ENCODE measurements around the gene LMNA. TPM values are rescaled to one million over a fixed set of nuclear protein-coding genes. Genes with fewer than 3 reads are reported as not detected.

The LMNA gene
- polyA plus RNA-seq, 1 experiment, result 365 TPM

- Histone ChIP-seq H3K9me3 (ENCODE audit: control insufficient read depth, insufficient read depth, low read length) (no peaks in the 10 kb centered on the region), H3K4me3 (ENCODE audit: low read depth, low read length) (peak within 1 kb of the TSS; percentile 87), H3K27me3 (ENCODE audit: control insufficient read depth, insufficient read depth, low read length) (no peaks in the 10 kb centered on the region), H3K27ac (ENCODE audit: low read depth, low read length) (peak within 1 kb of the TSS; percentile 61)
- CTCF ChIA-PET, result interaction anchor here (2.6 to 3.3 kb wide), 3 partner anchors 14 to 143 kb away, joined by 15 to 16 read pairs (median 15); no protein-coding TSS in a partner anchor
- POLR2A ChIA-PET, result interaction anchor here (0.5 to 1.4 kb wide), 7 partner anchors 36 to 218 kb away, joined by 3 to 6 read pairs (median 4); no protein-coding TSS in a partner anchor
- DNase-seq (ENCODE audit: low read depth, low spot score), result no peak
- TF ChIP-seq CTCF (IDR thresholded peaks at IDR 0.05; ENCODE audit: low read depth, low read length), result no peak
Measured at GRCh38 chr1:156082309-156083091, 32.0 kb upstream of the LMNA start, which contains the start of gene MEX3A. TSS of gene MEX3A (minus strand) at chr1:156082465. CDS start at chr1:156081998, 467 bp downstream.

- TF ChIP-seq CTCF (IDR thresholded peaks at IDR 0.05; ENCODE audit: low read depth, low read length), result no peak
- no peak overlapping the region for H3K27ac ChIP-seq (ENCODE audit: low read depth, low read length)
- H3K9me3 ChIP-seq (ENCODE audit: control insufficient read depth, insufficient read depth, low read length), result no peaks in the 10 kb centered on the region
- H3K4me3 ChIP-seq (ENCODE audit: low read depth, low read length), result peak overlapping the region; percentile 87
- no peaks in the 10 kb centered on the region for H3K27me3 ChIP-seq (ENCODE audit: control insufficient read depth, insufficient read depth, low read length)
- no peak for DNase-seq (ENCODE audit: low read depth, low spot score)
- ChIA-PET POLR2A (interaction anchor here (1.4 kb wide), 1 partner anchor 45 kb away, joined by 4 read pairs; no protein-coding TSS in a partner anchor), CTCF (interaction anchor here (0.6 to 3.3 kb wide), 4 partner anchors 12 to 263 kb away, joined by 4 to 16 read pairs (median 15); no protein-coding TSS in a partner anchor)
Measured at GRCh38 chr1:156083800-156084790, 30.4 kb upstream of the LMNA start.

- TF ChIP-seq CTCF (IDR thresholded peaks at IDR 0.05; ENCODE audit: low read depth, low read length), result no peak
- no peaks in the 10 kb centered on the region for H3K27me3 ChIP-seq (ENCODE audit: control insufficient read depth, insufficient read depth, low read length)
- ChIA-PET POLR2A (no interaction called here), CTCF (interaction anchor here (0.6 to 1.7 kb wide), 3 partner anchors 10 to 139 kb away, joined by 3 to 7 read pairs (median 4); no protein-coding TSS in a partner anchor)
- no peaks in the 10 kb centered on the region for H3K9me3 ChIP-seq (ENCODE audit: control insufficient read depth, insufficient read depth, low read length)
- no peak for DNase-seq (ENCODE audit: low read depth, low spot score)
- no peak overlapping the region for H3K27ac ChIP-seq (ENCODE audit: low read depth, low read length)
- H3K4me3 ChIP-seq (ENCODE audit: low read depth, low read length), result no peak overlapping the region
Measured at GRCh38 chr1:156086256-156086662, 28.3 kb upstream of the LMNA start.

GRCh38 chr1:156089704-156090103 is 24.8 kb upstream of the LMNA start:
- ChIA-PET CTCF (interaction anchor here (0.6 to 20.2 kb wide), 5 partner anchors 10 to 230 kb away, joined by 5 to 682 read pairs (median 15); partner anchors contain the start of gene LMNA), POLR2A (no interaction called here)
- no peaks in the 10 kb centered on the region for H3K9me3 ChIP-seq (ENCODE audit: control insufficient read depth, insufficient read depth, low read length)
- no peak for TF ChIP-seq CTCF (IDR thresholded peaks at IDR 0.05; ENCODE audit: low read depth, low read length)
- no peak overlapping the region for H3K27ac ChIP-seq (ENCODE audit: low read depth, low read length)
- no peak overlapping the region for H3K4me3 ChIP-seq (ENCODE audit: low read depth, low read length)
- no peaks in the 10 kb centered on the region for H3K27me3 ChIP-seq (ENCODE audit: control insufficient read depth, insufficient read depth, low read length)
- DNase-seq (ENCODE audit: low read depth, low spot score), result no peak
